KMS-11 (cell line): ENCODE results near the gene RHOBTB3.

Experiments used
- H2AFZ ChIP-seq: fragments of 200-600 bp; sonication (generic); 2 replicates; pipeline ENCODE4 v1.6.1; 2016; ENCODE audit warnings: antibody characterized with exemption, mixed run types, low read depth
- H3K27ac ChIP-seq: fragments of 200-600 bp; sonication (generic); 2 replicates; pipeline ENCODE4 v1.6.1; 2016; ENCODE audit warnings: mild to moderate bottlenecking, mixed run types
- H3K27me3 ChIP-seq: fragments of 200-600 bp; sonication (generic); 2 replicates; pipeline ENCODE4 v1.6.1; 2017; ENCODE audit warnings: mild to moderate bottlenecking, low read depth, mixed run types, moderate library complexity; ENCODE audit not compliant: insufficient read depth
- H3K36me3 ChIP-seq: fragments of 200-600 bp; sonication (generic); 2 replicates; pipeline ENCODE4 v1.6.1; 2017; ENCODE audit warnings: mild to moderate bottlenecking, mixed run types; ENCODE audit not compliant: insufficient read depth
- H3K4me1 ChIP-seq: fragments of 200-600 bp; sonication (generic); 2 replicates; pipeline ENCODE4 v1.6.1; 2016; ENCODE audit warnings: mild to moderate bottlenecking, low read depth, mixed run types; ENCODE audit not compliant: poor library complexity, severe bottlenecking
- H3K4me2 ChIP-seq: fragments of 200-600 bp; sonication (generic); 2 replicates; pipeline ENCODE4 v1.7.0; 2016; ENCODE audit warnings: mild to moderate bottlenecking, mixed run types
- H3K4me3 ChIP-seq: fragments of 200-600 bp; sonication (generic); IDR thresholded peaks from 2 replicates; pipeline ENCODE4 v1.6.1; 2017; ENCODE audit warnings: low read depth, low read length, mixed read lengths; ENCODE audit not compliant: insufficient read depth
- H3K79me2 ChIP-seq: fragments of 200-600 bp; sonication (generic); 2 replicates; pipeline ENCODE4 v1.6.1; 2016; ENCODE audit warnings: low read depth, mixed run types; ENCODE audit not compliant: insufficient read depth
- H3K9ac ChIP-seq: fragments of 200-600 bp; sonication (generic); 2 replicates; pipeline ENCODE4 v1.6.1; 2016; ENCODE audit warnings: mild to moderate bottlenecking, mixed run types
- H4K20me1 ChIP-seq: fragments of 200-600 bp; sonication (generic); 2 replicates; pipeline ENCODE4 v1.6.1; 2016; ENCODE audit warnings: mild to moderate bottlenecking, mixed run types; ENCODE audit not compliant: insufficient read depth
- CTCF ChIP-seq: fragments of 200-600 bp; sonication (generic); conservative IDR thresholded peaks from 2 replicates; pipeline ENCODE4 v1.6.1; 2017; ENCODE audit warnings: low read depth, mild to moderate bottlenecking, antibody characterized with exemption, low read length, moderate library complexity, mixed read lengths

The RHOBTB3 gene

GRCh38 chr5:95734906-95735305, 3.8 kb downstream of the RHOBTB3 start:
- H3K27me3 ChIP-seq: no peaks in the 10 kb centered on the region
- H3K27ac ChIP-seq: no peak overlapping the region
- no peak overlapping the region for H3K9ac ChIP-seq
- H3K79me2 ChIP-seq: peaks cover 24% of the 10 kb centered on the region
- H4K20me1 ChIP-seq: no peaks in the 10 kb centered on the region
- TF ChIP-seq CTCF: no peak
- no peak overlapping the region for H3K4me3 ChIP-seq
- no peaks in the 10 kb centered on the region for H3K36me3 ChIP-seq
- H2AFZ ChIP-seq: no peak overlapping the region
- H3K4me1 ChIP-seq: peaks cover 25% of the 10 kb centered on the region
- H3K4me2 ChIP-seq: no peak overlapping the region

GRCh38 chr5:95735406-95735805, 4.3 kb downstream of the RHOBTB3 start:
- no peak overlapping the region for H2AFZ ChIP-seq
- H3K36me3 ChIP-seq: no peaks in the 10 kb centered on the region
- TF ChIP-seq CTCF: no peak
- H3K4me2 ChIP-seq: no peak overlapping the region
- H3K27ac ChIP-seq: no peak overlapping the region
- H3K79me2 ChIP-seq: peaks cover 24% of the 10 kb centered on the region
- no peaks in the 10 kb centered on the region for H3K27me3 ChIP-seq
- H3K9ac ChIP-seq: no peak overlapping the region
- no peaks in the 10 kb centered on the region for H4K20me1 ChIP-seq
- H3K4me3 ChIP-seq: no peak overlapping the region
- peaks cover 20% of the 10 kb centered on the region for H3K4me1 ChIP-seq

- peaks cover 8% of the 10 kb centered on the region for H3K79me2 ChIP-seq
- TF ChIP-seq CTCF: no peak
- no peak overlapping the region for H2AFZ ChIP-seq
- peaks cover 12% of the 10 kb centered on the region for H3K4me1 ChIP-seq
- no peaks in the 10 kb centered on the region for H3K36me3 ChIP-seq
- H4K20me1 ChIP-seq: no peaks in the 10 kb centered on the region
- no peak overlapping the region for H3K4me3 ChIP-seq
- H3K27me3 ChIP-seq: no peaks in the 10 kb centered on the region
- H3K27ac ChIP-seq: no peak overlapping the region
- H3K9ac ChIP-seq: no peak overlapping the region
- H3K4me2 ChIP-seq: no peak overlapping the region
Measured at GRCh38 chr5:95738072-95738471, 6.9 kb downstream of the RHOBTB3 start.

GRCh38 chr5:95738834-95739233, 7.7 kb downstream of the RHOBTB3 start:
- Histone ChIP-seq H4K20me1 (no peaks in the 10 kb centered on the region), H3K4me1 (peaks cover 4% of the 10 kb centered on the region), H3K36me3 (no peaks in the 10 kb centered on the region), H3K79me2 (peaks cover under 1% of the 10 kb centered on the region; the same call in 1 of the 2 replicates), H2AFZ (no peak overlapping the region), H3K27ac (no peak overlapping the region), H3K4me2 (no peak overlapping the region), H3K9ac (no peak overlapping the region), H3K27me3 (no peaks in the 10 kb centered on the region), H3K4me3 (no peak overlapping the region)
- TF ChIP-seq CTCF: no peak
